ENCODE data around the gene SCAPER.

SCAPER gene

GRCh38 chr15:76330080-76330680 is 575.0 kb downstream of the SCAPER start:
- no peak overlapping the region for H3K4me3 ChIP-seq (ENCODE audit: low read depth, low read length)
- DNase-seq (ENCODE audit: low read depth) = no peak
- peak; percentile 48 for TF ChIP-seq CTCF (IDR thresholded peaks at IDR 0.05; ENCODE audit: low read depth, low read length, missing control alignments)

- no peak overlapping the region for H3K4me3 ChIP-seq (ENCODE audit: low read depth, low read length)
- TF ChIP-seq CTCF (IDR thresholded peaks at IDR 0.05; ENCODE audit: low read depth, low read length, missing control alignments) = no peak
- DNase-seq (ENCODE audit: low read depth) = no peak
These were observed 576.2 kb downstream of the SCAPER start for GRCh38 chr15:76328958-76329357.

- TF ChIP-seq CTCF (IDR thresholded peaks at IDR 0.05; ENCODE audit: low read depth, low read length, missing control alignments) = no peak
- H3K4me3 ChIP-seq (ENCODE audit: low read depth, low read length) = no peak overlapping the region
- DNase-seq (ENCODE audit: low read depth) = no peak
These were observed 576.9 kb downstream of the SCAPER start for GRCh38 chr15:76328106-76328696.

- TF ChIP-seq CTCF (IDR thresholded peaks at IDR 0.05; ENCODE audit: low read depth, low read length, missing control alignments) = no peak
- no peak overlapping the region for H3K4me3 ChIP-seq (ENCODE audit: low read depth, low read length)
- DNase-seq (ENCODE audit: low read depth) = no peak
These were observed 577.7 kb downstream of the SCAPER start for GRCh38 chr15:76327191-76328105.

GRCh38 chr15:76325704-76326103 is 579.4 kb downstream of the SCAPER start:
- DNase-seq (ENCODE audit: low read depth) = no peak
- TF ChIP-seq CTCF (IDR thresholded peaks at IDR 0.05; ENCODE audit: low read depth, low read length, missing control alignments) = no peak
- H3K4me3 ChIP-seq (ENCODE audit: low read depth, low read length) = no peak overlapping the region

GRCh38 chr15:76324066-76324465 is 581.1 kb downstream of the SCAPER start:
- no peak overlapping the region for H3K4me3 ChIP-seq (ENCODE audit: low read depth, low read length)
- TF ChIP-seq CTCF (IDR thresholded peaks at IDR 0.05; ENCODE audit: low read depth, low read length, missing control alignments) = no peak
- no peak for DNase-seq (ENCODE audit: low read depth)

Measured in GM12864 (cell line).